CD4-positive, alpha-beta T cell treated with Interleukin-17A for 1 hour (primary cell): ENCODE measurements around the gene DIS3L2.
"Not testable (repeated sequence)": the region's sequence is repeated elsewhere in the genome, so short reads cannot be mapped to it uniquely, and the experiment has no call there.

Source experiments
- DNase-seq: peaks from one replicate; pipeline ENCODE4 v3.0.0-alpha.2; 2020

Gene DIS3L2

GRCh38 chr2:232307854-232308253 lies 346.3 kb downstream of the DIS3L2 start:
- no peak for DNase-seq

- no peak for DNase-seq
Observed at GRCh38 chr2:232308986-232309385, 347.5 kb downstream of the DIS3L2 start.

GRCh38 chr2:232309592-232309991 lies 348.1 kb downstream of the DIS3L2 start:
- DNase-seq = no peak

GRCh38 chr2:232310121-232310520 lies 348.6 kb downstream of the DIS3L2 start:
- peak; percentile 28 for DNase-seq

GRCh38 chr2:232310696-232311095 lies 349.2 kb downstream of the DIS3L2 start:
- no peak for DNase-seq

- DNase-seq = not testable (repeated sequence)
Observed at GRCh38 chr2:232313645-232314044, 352.1 kb downstream of the DIS3L2 start.

GRCh38 chr2:232315049-232315922 lies 353.8 kb downstream of the DIS3L2 start:
- DNase-seq = peak; percentile 86

- no peak for DNase-seq
Observed at GRCh38 chr2:232315923-232316299, 354.4 kb downstream of the DIS3L2 start.

- no peak for DNase-seq
Observed at GRCh38 chr2:232316461-232317330, 355.2 kb downstream of the DIS3L2 start.

- no peak for DNase-seq
Observed at GRCh38 chr2:232318169-232318855, 356.8 kb downstream of the DIS3L2 start.

GRCh38 chr2:232319067-232319802 lies 357.7 kb downstream of the DIS3L2 start:
- DNase-seq = no peak

GRCh38 chr2:232319803-232320442 lies 358.4 kb downstream of the DIS3L2 start:
- no peak for DNase-seq

GRCh38 chr2:232320443-232320803 lies 358.9 kb downstream of the DIS3L2 start:
- DNase-seq = no peak

GRCh38 chr2:232321156-232321816 lies 359.8 kb downstream of the DIS3L2 start:
- peak; percentile 63 for DNase-seq

GRCh38 chr2:232321817-232322559 lies 360.5 kb downstream of the DIS3L2 start:
- no peak for DNase-seq

- no peak for DNase-seq
Observed at GRCh38 chr2:232322560-232323327, 361.2 kb downstream of the DIS3L2 start.

GRCh38 chr2:232323328-232323650 lies 361.8 kb downstream of the DIS3L2 start:
- DNase-seq = no peak

GRCh38 chr2:232323967-232324366 lies 362.5 kb downstream of the DIS3L2 start:
- DNase-seq = not testable (repeated sequence)

- no peak for DNase-seq
Observed at GRCh38 chr2:232324778-232325177, 363.3 kb downstream of the DIS3L2 start.
